ENCODE results near the gene FYN.

- TF ChIP-seq CTCF (IDR thresholded peaks at IDR 0.05; ENCODE audit: borderline replicate concordance, extremely low read depth, low read length, poor library complexity, severe bottlenecking) (no peak), EZH2 (IDR thresholded peaks at IDR 0.05; ENCODE audit: borderline replicate concordance, low read depth, low read length, severe bottlenecking) (no peak)
Observed at GRCh38 chr6:111615916-111616612, 257.2 kb downstream of the FYN start.
